ENCODE data around the gene TREML1. TPM values are rescaled to one million over a fixed set of nuclear protein-coding genes. Genes with fewer than 3 reads are reported as not detected.

TREML1 gene
- total RNA-seq, 4 donors from 2014 or later = not detected

GRCh38 chr6:41199552-41200246, 45.6 kb upstream of the TREML1 start:
- 71 to 100% methylated on average over 1 of the region's 1 CpG for WGBS, 2 donors
- Histone ChIP-seq H3K4me3 (replicated peaks in 1 of 3) (no peak overlapping the region), H3K27ac (no peak overlapping the region), H3K9me3 (no peaks in the 10 kb centered on the region), H3K4me1 (no peaks in the 10 kb centered on the region), H3K27me3 (no peaks in the 10 kb centered on the region), H3K36me3 (no peaks in the 10 kb centered on the region)
- intact Hi-C loops (cut with DNase I) = no loop called here
- TF ChIP-seq POLR2A (IDR thresholded peaks at IDR 0.05) (no peak), CTCF (IDR thresholded peaks at IDR 0.05) (no peak)
- DNase-seq = no peak

GRCh38 chr6:41197234-41197633, 43.1 kb upstream of the TREML1 start:
- H3K9me3 ChIP-seq = no peaks in the 10 kb centered on the region
- no peaks in the 10 kb centered on the region for H3K27me3 ChIP-seq
- TF ChIP-seq CTCF (IDR thresholded peaks at IDR 0.05) (no peak), POLR2A (IDR thresholded peaks at IDR 0.05) (no peak)
- H3K4me3 ChIP-seq (replicated peaks in 1 of 3) = no peak overlapping the region
- H3K4me1 ChIP-seq = no peaks in the 10 kb centered on the region
- no peak overlapping the region for H3K27ac ChIP-seq
- intact Hi-C loops (cut with DNase I) = no loop called here
- 88 to 90% methylated on average over 3 of the region's 3 CpGs for WGBS, 2 donors
- H3K36me3 ChIP-seq = no peaks in the 10 kb centered on the region
- DNase-seq = no peak

- Histone ChIP-seq H3K27ac (no peak overlapping the region), H3K9me3 (no peaks in the 10 kb centered on the region), H3K4me1 (no peaks in the 10 kb centered on the region)
Observed at GRCh38 chr6:41194386-41194785, 40.2 kb upstream of the TREML1 start.

GRCh38 chr6:41193884-41194283, 39.7 kb upstream of the TREML1 start:
- no peaks in the 10 kb centered on the region for H3K4me1 ChIP-seq
- no peak overlapping the region for H3K27ac ChIP-seq
- no peak overlapping the region for H3K4me3 ChIP-seq (replicated peaks in 1 of 3)
- DNase-seq = no peak
- intact Hi-C loops (cut with DNase I) = no loop called here
- no peak for TF ChIP-seq POLR2A (IDR thresholded peaks at IDR 0.05)
- no peak for TF ChIP-seq CTCF (IDR thresholded peaks at IDR 0.05)
- WGBS, 2 donors = 60 to 69% methylated on average over 5 of the region's 5 CpGs
- no peaks in the 10 kb centered on the region for H3K9me3 ChIP-seq
- no peaks in the 10 kb centered on the region for H3K36me3 ChIP-seq
- no peaks in the 10 kb centered on the region for H3K27me3 ChIP-seq

More at GRCh38 chr6:41194386-41194785, 40.2 kb upstream of the TREML1 start:
- Histone ChIP-seq H3K4me3 (replicated peaks in 1 of 3) (no peak overlapping the region), H3K36me3 (no peaks in the 10 kb centered on the region), H3K27me3 (no peaks in the 10 kb centered on the region)
- no peak for DNase-seq
- intact Hi-C loops (cut with DNase I) = no loop called here
- 89 to 100% methylated on average over 2 to 3 of the region's 3 CpGs for WGBS, 2 donors
- TF ChIP-seq POLR2A (IDR thresholded peaks at IDR 0.05) = no peak
- no peak for TF ChIP-seq CTCF (IDR thresholded peaks at IDR 0.05)

GRCh38 chr6:41193171-41193734, 39.1 kb upstream of the TREML1 start:
- no peaks in the 10 kb centered on the region for H3K27me3 ChIP-seq
- 78% methylated on average over 5 of the region's 5 CpGs for WGBS, 2 donors
- H3K36me3 ChIP-seq = no peaks in the 10 kb centered on the region
- no peak for TF ChIP-seq CTCF (IDR thresholded peaks at IDR 0.05)
- TF ChIP-seq POLR2A (IDR thresholded peaks at IDR 0.05) = no peak
- no peak overlapping the region for H3K4me3 ChIP-seq (replicated peaks in 1 of 3)
- no peaks in the 10 kb centered on the region for H3K4me1 ChIP-seq
- H3K9me3 ChIP-seq = no peaks in the 10 kb centered on the region
- intact Hi-C loops (cut with DNase I) = no loop called here
- no peak for DNase-seq
- no peak overlapping the region for H3K27ac ChIP-seq
